ENCODE measurements around the gene OTUD3. TPM values are rescaled to one million over a fixed set of nuclear protein-coding genes. Genes with fewer than 3 reads are reported as not detected.

Gene OTUD3
- total RNA-seq, 2 experiments from 2014 or later, result 7.3 to 8.7 TPM

- ATAC-seq (no peak), DNase-seq (no peak)
- TF ChIP-seq CTCF (IDR thresholded peaks at IDR 0.05), result no peak
- no peaks in the 10 kb centered on the region for H3K27me3 Mint-ChIP-seq
- CTCF ChIA-PET, result interaction anchor here (1.7 kb wide), 1 partner anchor 25 kb away, joined by 3 read pairs; no protein-coding TSS in a partner anchor
- intact Hi-C loops (cut with micrococcal nuclease), result no loop called here
- POLR2A ChIA-PET, result no interaction called here
- no peaks in the 10 kb centered on the region for H3K36me3 Mint-ChIP-seq (ENCODE audit: low read depth)
- H3K4me1 Mint-ChIP-seq (ENCODE audit: low read depth), result no peaks in the 10 kb centered on the region
- no peak overlapping the region for H3K4me3 Mint-ChIP-seq
- no peak overlapping the region for H3K27ac Mint-ChIP-seq
- no peaks in the 10 kb centered on the region for H3K9me3 Mint-ChIP-seq
Measured at GRCh38 chr1:19852036-19852435, 30.2 kb upstream of the OTUD3 start.

GRCh38 chr1:19854866-19855265 lies 27.3 kb upstream of the OTUD3 start:
- Mint-ChIP-seq H3K4me1 (ENCODE audit: low read depth) (no peaks in the 10 kb centered on the region), H3K9me3 (no peaks in the 10 kb centered on the region), H3K4me3 (no peak overlapping the region), H3K27ac (no peak overlapping the region), H3K36me3 (ENCODE audit: low read depth) (no peaks in the 10 kb centered on the region), H3K27me3 (peaks cover 6% of the 10 kb centered on the region)
- ChIA-PET CTCF (no interaction called here), POLR2A (no interaction called here)
- TF ChIP-seq CTCF (IDR thresholded peaks at IDR 0.05), result no peak
- intact Hi-C loops (cut with micrococcal nuclease), result no loop called here
- no peak for DNase-seq
- ATAC-seq, result no peak

GRCh38 chr1:19858893-19859292 lies 23.3 kb upstream of the OTUD3 start:
- Mint-ChIP-seq H3K36me3 (ENCODE audit: low read depth) (no peaks in the 10 kb centered on the region), H3K9me3 (peaks cover 2% of the 10 kb centered on the region), H3K27me3 (peaks cover 20% of the 10 kb centered on the region), H3K4me1 (ENCODE audit: low read depth) (no peaks in the 10 kb centered on the region), H3K27ac (no peak overlapping the region), H3K4me3 (no peak overlapping the region)
- ATAC-seq (no peak), DNase-seq (no peak)
- TF ChIP-seq CTCF (IDR thresholded peaks at IDR 0.05), result no peak
- CTCF ChIA-PET, result no interaction called here
- POLR2A ChIA-PET, result no interaction called here
- intact Hi-C loops (cut with micrococcal nuclease), result no loop called here

GRCh38 chr1:19859876-19860275 lies 22.3 kb upstream of the OTUD3 start:
- CTCF ChIA-PET, result no interaction called here
- POLR2A ChIA-PET, result no interaction called here
- no peak overlapping the region for H3K4me3 Mint-ChIP-seq
- no peak for ATAC-seq
- H3K9me3 Mint-ChIP-seq, result peaks cover 2% of the 10 kb centered on the region
- DNase-seq, result no peak
- no peak overlapping the region for H3K27ac Mint-ChIP-seq
- H3K27me3 Mint-ChIP-seq, result peaks cover 23% of the 10 kb centered on the region
- H3K4me1 Mint-ChIP-seq (ENCODE audit: low read depth), result no peaks in the 10 kb centered on the region
- TF ChIP-seq CTCF (IDR thresholded peaks at IDR 0.05), result no peak
- no peaks in the 10 kb centered on the region for H3K36me3 Mint-ChIP-seq (ENCODE audit: low read depth)
- intact Hi-C loops (cut with micrococcal nuclease), result no loop called here

GRCh38 chr1:19860418-19860817 lies 21.8 kb upstream of the OTUD3 start:
- Mint-ChIP-seq H3K4me1 (ENCODE audit: low read depth) (no peaks in the 10 kb centered on the region), H3K36me3 (ENCODE audit: low read depth) (no peaks in the 10 kb centered on the region), H3K27ac (no peak overlapping the region), H3K9me3 (peaks cover 2% of the 10 kb centered on the region), H3K27me3 (peaks cover 24% of the 10 kb centered on the region), H3K4me3 (no peak overlapping the region)
- CTCF ChIA-PET, result interaction anchor here (2.1 kb wide), 1 partner anchor 22 kb away, joined by 7 read pairs; the partner anchor contains the start of gene OTUD3
- POLR2A ChIA-PET, result no interaction called here
- DNase-seq (no peak), ATAC-seq (no peak)
- no peak for TF ChIP-seq CTCF (IDR thresholded peaks at IDR 0.05)
- intact Hi-C loops (cut with micrococcal nuclease), result no loop called here

All from activated CD8-positive, alpha-beta T cell treated with anti-CD3 and anti-CD28 coated beads for 36 hours (primary cell).